Activated T-helper 1 cell treated with anti-CD3 and anti-CD28 coated beads, Interleukin-2, amount 50 U/mL, for 16 hours (primary cell): ENCODE measurements around the gene APBA1.
"Not testable (repeated sequence)": the region's sequence is repeated elsewhere in the genome, so short reads cannot be mapped to it uniquely, and the experiment has no call there.

Experiments used
- DNase-seq, 2 donors: peaks; one replicate each; pipeline ENCODE4 v3.0.0-alpha.2; 2020; ENCODE audit warnings: low read depth in 1 of 2, low spot score in 1 of 2

The APBA1 gene

GRCh38 chr9:69411931-69412740, 260.0 kb downstream of the APBA1 start:
- no peak for DNase-seq

- no peak for DNase-seq
Measured at GRCh38 chr9:69411246-69411645, 260.9 kb downstream of the APBA1 start.

DNA sequence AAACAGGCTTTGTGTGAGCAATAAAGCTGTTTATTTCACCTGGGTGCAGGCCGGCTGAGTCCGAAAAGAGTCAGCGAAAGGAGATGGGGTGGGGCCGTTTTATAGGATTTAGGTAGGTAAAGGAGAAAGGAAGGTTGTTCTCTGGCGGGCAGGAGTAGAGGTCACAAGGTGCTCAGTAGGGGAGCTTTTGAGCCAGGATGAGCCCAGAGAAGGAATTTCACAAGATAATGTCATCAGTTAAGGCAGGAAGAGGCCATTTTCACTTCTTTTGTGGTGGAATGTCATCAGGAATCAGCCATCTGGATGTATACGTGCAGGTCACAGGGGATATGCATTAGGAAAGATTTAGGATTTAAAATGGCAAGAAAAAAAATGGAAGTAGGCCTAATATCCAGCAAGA, 262.2 kb downstream of the APBA1 start:
- not testable (repeated sequence) for DNase-seq

DNA sequence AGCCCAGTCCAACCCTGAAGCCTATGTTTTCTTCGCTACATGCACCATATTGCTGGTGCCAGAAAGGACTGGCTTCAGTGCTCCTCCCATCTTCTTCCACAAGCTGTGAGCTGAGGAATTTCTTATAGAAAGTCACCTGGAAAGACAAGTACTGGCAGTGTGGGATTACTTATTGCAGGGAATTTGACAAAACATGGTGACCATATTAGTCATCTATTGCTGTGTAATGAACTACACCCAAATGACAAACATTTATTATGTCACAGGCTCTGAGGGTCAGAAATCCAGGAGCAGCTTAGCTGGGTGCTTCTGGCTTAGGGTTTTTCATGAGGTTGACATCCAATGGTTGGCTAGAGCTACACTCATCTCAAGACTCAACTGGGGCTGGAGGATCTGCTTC, 271.7 kb downstream of the APBA1 start:
- no peak for DNase-seq

- no peak for DNase-seq
Measured at GRCh38 chr9:69397384-69398214, 274.6 kb downstream of the APBA1 start.

GRCh38 chr9:69396759-69397158, 275.4 kb downstream of the APBA1 start:
- no peak for DNase-seq

DNA sequence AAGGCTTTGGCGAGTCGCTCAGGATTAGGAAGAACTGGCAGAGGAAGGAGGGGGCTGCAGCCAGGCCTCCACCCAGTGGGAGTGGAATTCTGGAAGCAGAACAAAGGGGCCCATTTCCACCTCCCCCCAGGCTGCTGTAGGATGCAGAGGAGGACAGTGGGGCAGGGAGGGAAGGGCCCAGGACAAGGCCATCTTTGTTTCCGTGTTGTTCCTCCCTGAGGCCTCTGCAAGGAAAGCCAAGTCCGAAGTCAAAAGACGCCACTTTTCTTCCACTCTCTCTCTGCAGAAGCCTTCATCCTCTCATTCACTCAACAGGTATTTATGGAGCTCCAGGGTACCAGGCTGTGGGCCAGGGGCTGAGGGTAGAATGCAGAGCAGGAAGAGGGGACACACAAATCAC, 276.5 kb downstream of the APBA1 start:
- DNase-seq, result no peak

DNA sequence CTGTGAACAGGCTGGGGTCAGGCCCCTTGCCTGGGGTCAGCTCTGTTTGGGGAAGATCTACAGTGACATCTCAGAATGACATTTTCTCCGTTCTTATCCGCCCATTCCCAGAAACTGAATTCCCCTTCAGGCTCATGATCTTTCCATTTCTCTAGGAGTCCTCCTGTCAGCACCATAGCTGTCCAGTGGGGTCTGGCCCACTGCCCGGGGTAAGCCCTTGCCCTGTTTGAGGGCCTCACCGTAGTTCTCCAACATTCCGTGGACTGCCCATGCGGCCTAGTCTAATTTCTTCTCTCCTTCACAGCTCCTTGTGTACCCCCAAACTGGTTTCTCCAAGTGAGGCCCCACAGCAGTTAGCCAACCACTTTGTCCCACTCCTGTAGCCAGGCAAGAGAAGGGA, 278.7 kb downstream of the APBA1 start:
- no peak for DNase-seq

DNA sequence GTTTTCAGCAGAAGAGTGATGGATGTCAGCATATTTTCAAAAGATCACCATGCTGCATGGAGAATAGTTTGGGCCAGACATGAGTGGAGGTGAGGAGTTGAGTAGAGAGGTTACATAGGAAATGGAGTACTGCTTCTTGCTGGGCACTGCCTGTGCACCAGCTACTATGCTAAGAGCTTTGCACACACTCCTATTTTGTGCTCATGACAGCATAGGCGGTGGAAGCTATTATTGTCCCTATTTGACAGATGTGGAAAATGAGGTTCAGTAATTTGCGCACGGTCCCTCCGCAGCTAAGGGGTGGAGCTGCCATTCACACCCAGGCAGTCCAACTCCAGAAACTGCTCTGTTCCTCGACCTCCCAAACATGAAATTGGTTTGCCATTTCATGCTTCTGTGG, 279.3 kb downstream of the APBA1 start:
- no peak for DNase-seq

DNA sequence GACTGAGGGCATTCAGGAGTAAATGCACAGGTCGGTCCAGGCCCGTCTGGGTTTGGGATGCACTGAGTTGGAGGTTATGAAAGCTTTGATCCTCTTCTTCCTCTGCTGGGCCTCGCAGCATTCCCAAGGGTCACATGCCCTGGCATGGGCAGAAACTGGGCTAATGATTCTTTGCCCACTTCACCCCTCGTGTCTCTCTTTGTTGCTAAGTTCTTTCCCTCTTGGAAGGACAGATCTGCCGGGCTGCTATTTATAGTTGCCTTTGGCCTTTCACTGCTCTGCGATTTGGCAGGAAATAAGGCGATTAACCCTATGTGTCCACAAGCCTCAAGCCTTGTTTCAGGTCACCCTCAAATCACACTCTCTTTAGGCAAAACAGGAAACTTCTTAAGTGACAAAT, 280.2 kb downstream of the APBA1 start:
- DNase-seq, result no peak

GRCh38 chr9:69391487-69391886, 280.7 kb downstream of the APBA1 start:
- no peak for DNase-seq

DNA sequence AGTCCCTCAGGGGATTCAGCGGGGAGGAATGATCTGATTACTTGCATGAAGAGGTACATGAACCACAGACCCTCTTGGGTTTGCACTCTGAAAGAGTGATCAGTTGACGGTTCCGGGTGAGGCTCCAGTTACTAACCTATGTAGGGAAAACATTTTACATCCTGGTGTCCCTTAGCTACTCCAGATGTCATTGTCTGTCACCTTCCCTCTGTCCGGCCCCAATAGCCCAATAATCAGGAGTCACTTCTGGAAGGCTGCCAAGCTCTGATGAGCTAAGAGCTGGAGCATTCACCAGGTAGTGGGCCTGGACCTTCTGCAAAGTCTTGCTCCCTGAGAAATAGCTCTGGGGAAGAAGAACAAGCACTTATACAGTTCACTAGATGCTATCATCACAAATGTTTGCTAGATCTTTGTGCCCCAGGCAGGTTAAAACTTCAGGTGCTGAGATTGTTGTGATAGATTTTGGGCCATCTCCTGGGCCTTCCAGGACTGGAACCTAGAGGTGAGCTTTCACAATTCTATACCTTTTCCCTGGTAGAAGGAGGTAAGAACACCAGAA, 282.7 kb downstream of the APBA1 start:
- no peak for DNase-seq

DNA sequence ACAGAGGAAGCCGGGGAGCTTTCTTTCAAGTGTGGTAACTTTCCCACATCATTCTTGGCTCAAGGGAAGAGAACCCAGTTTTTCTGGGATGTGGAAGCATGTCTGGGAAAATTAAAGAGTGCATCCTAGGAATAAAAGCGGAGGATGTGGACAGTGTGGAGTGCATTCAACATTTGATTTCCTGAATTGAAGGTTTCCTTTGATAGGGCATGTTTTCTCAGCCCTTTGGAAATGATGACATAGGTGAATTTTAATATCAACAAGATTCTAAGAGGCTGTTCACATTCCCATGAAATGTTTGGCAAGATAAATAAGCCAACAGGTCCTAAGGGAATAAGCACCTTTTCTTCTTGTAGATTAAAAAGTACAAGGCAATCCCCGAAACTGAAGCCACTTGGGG, 283.6 kb downstream of the APBA1 start:
- no peak for DNase-seq

GRCh38 chr9:69386651-69387050, 285.5 kb downstream of the APBA1 start:
- DNase-seq, result no peak

GRCh38 chr9:69385581-69386033, 286.6 kb downstream of the APBA1 start:
- no peak for DNase-seq

- DNase-seq, result no peak
Measured at GRCh38 chr9:69382135-69382534, 290.0 kb downstream of the APBA1 start.

DNA sequence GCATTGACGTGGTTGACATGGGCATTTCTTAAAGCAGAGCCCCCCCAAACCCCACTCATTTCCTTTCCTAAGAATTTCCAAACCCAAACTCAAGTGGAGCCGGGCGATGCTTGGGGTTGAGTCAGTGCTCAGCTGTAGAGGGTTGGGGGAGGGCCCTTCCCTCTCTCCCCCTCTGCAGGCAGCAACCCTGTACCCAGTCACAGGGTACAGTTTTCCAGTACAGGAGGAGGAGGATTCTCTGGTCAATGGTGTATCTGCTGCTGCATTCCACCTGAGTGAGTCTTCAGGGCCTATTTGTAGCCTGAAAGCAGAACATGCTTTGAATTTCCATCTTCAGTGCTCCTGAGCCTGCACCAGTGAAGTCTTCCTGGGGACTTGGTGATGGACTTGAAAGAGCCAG, 291.4 kb downstream of the APBA1 start:
- no peak for DNase-seq

DNA sequence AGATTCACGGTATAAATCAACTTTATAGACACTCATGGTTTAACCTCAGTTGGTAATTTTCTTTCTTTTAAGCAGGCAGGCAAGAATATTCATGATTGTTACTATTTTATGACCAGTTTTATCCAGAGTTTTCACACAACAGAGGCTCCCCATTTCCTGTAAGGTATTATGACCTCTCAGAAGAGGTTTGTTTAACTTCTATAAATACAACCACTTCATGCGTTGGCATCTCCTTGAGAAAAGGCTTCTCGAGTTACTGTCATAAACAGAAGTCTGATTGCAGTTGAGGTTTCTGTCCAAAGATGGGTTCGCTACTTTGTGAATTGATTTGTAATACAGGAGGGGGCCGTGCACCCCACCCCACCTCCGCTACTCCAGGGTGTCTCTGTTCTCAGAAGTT, 291.9 kb downstream of the APBA1 start:
- no peak for DNase-seq

GRCh38 chr9:69379270-69379982, 292.7 kb downstream of the APBA1 start:
- no peak for DNase-seq

- no peak for DNase-seq
Measured at GRCh38 chr9:69377981-69378380, 294.2 kb downstream of the APBA1 start.
